IgD-negative memory B cell (primary cell): Measurements from ENCODE around the gene GABRR3. TPM values are rescaled to one million over a fixed set of nuclear protein-coding genes. Genes with fewer than 3 reads are reported as not detected.
A peak's percentile ranks its signal among the peaks of the same experiment; 100 is the strongest.
"Not testable (repeated sequence)": the region's sequence is repeated elsewhere in the genome, so short reads cannot be mapped to it uniquely, and the experiment has no call there.

Experiments
- H3K27ac Mint-ChIP-seq, 3 donors: one replicate each; pipeline ENCODE4 v1.8.0; 2020 to 2022; ENCODE audit warnings: mild to moderate bottlenecking in 3 of 3, mixed read lengths in 3 of 3, moderate library complexity in 1 of 3
- H3K27me3 Mint-ChIP-seq: one replicate; pipeline ENCODE4 v1.8.0; 2021; ENCODE audit warnings: mixed read lengths
- H3K36me3 Mint-ChIP-seq: one replicate; pipeline ENCODE4 v1.8.0; 2020; ENCODE audit warnings: mild to moderate bottlenecking, mixed read lengths
- H3K4me1 Mint-ChIP-seq, 3 donors: one replicate each; pipeline ENCODE4 v1.8.0; 2020 to 2022; ENCODE audit warnings: mixed read lengths in 3 of 3, mild to moderate bottlenecking in 1 of 3
- H3K4me3 Mint-ChIP-seq, 4 donors: one replicate each; pipeline ENCODE4 v1.8.0; 2020 to 2022; ENCODE audit warnings: mild to moderate bottlenecking in 4 of 4, mixed read lengths in 4 of 4, moderate library complexity in 3 of 4
- H3K9me3 Mint-ChIP-seq, 3 donors: one replicate each; pipeline ENCODE4 v1.8.0; 2020 to 2021; ENCODE audit warnings: mixed read lengths in 3 of 3, mild to moderate bottlenecking in 1 of 3
- polyA plus RNA-seq: library from polyadenylated mRNA; unstranded; fragments of 300-500 nt; fragmentation: Illumina TruSeq; gene quantifications from one replicate; pipeline ENCODE4 v1.2.3, GENCODE V29; 2021

Gene GABRR3
- polyA plus RNA-seq, 1 donor from 2014 or later: not detected

DNA sequence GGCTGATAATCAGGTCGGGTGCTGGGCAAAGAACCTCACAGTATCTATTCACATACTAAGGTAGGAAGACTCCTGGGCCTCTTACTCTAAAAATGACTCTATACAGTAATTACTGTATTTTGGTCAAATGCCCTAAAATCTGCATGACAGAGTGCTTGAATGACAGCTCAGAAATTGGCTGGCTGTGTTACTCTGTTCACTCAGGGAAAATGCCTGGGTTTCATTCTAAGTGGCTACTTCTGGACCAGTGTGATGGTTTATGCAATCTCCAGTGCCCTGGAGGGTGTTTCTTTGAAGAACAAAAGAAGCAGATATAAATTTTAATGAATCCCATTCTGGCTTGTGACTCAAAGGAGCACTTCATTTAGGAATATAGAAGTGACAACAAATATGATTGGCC is 2.2 kb downstream of the GABRR3 start:
- peaks cover 9% of the 10 kb centered on the region for H3K27me3 Mint-ChIP-seq
- H3K4me3 Mint-ChIP-seq: no peak overlapping the region
- no peaks in the 10 kb centered on the region for H3K9me3 Mint-ChIP-seq
- H3K4me1 Mint-ChIP-seq: no peaks in the 10 kb centered on the region
- H3K36me3 Mint-ChIP-seq: no peaks in the 10 kb centered on the region
- H3K27ac Mint-ChIP-seq: no peak overlapping the region

DNA sequence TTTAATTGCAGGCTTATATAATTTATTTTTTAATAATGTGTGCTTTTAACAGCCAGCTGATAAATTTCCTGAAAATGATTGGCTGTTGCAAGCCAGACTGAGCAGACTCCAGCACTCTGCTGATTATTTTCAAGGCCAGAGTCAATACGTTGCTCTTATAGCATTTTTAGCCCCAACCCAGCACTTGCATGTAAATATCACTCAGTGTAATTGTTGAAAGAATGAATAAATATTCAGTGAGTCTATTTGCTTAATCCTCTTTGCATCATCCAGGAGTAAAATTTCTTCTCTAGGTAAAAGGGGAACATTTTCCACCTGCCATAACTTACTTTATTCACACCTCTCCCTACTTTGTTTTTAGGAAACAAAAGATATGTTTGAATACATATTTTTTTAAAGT is 2.9 kb downstream of the GABRR3 start:
- H3K36me3 Mint-ChIP-seq: no peaks in the 10 kb centered on the region
- no peaks in the 10 kb centered on the region for H3K4me1 Mint-ChIP-seq
- H3K27ac Mint-ChIP-seq: no peak overlapping the region

DNA sequence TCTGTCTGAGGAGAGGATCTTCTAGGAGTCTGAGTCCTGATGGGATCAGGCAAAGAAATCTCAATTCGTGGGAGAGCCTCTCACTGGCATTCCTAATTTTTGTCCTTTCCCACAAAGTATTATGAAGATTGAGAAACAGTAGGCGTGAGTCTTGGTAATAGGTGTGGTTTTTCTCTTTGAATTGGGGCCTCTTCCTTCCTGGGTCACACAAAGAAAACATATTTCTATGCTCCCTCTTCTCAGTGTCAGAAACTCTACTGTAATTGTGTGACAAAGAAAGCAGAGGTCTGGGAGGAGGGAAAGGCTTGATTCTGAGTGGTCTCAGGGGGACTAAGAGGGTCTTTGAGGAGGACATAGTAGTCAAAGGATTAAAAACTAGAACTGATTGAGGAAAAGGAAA is 6.0 kb downstream of the GABRR3 start:
- H3K9me3 Mint-ChIP-seq: no peaks in the 10 kb centered on the region
- peaks cover 7% of the 10 kb centered on the region for H3K27me3 Mint-ChIP-seq
- H3K4me3 Mint-ChIP-seq: no peak overlapping the region
- H3K4me1 Mint-ChIP-seq: no peaks in the 10 kb centered on the region
- H3K36me3 Mint-ChIP-seq: no peaks in the 10 kb centered on the region
- H3K27ac Mint-ChIP-seq: peak overlapping the region in 1 of 3 donors; percentile 53

More for the DNA sequence above, 2.9 kb downstream of the GABRR3 start:
- H3K4me3 Mint-ChIP-seq: no peak overlapping the region
- peaks cover 7% of the 10 kb centered on the region for H3K27me3 Mint-ChIP-seq
- no peaks in the 10 kb centered on the region for H3K9me3 Mint-ChIP-seq

DNA sequence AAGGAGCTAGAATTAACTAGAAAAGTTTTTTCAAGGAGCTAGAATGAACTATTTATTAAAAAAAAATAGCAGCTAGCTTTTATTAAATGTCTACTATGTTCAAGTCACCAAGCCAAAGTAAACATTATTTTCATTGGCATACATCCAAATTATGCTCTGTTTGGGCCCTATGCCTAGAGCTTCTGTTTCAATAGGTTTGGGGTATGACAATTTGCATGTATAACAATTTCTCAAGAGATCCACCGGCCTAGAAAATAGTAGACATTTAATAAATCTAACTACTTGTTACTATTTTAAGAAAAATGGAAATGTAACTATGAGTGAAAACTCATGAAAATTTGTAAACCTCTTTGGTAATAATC is 8.0 kb downstream of the GABRR3 start:
- Mint-ChIP-seq H3K27me3 (peaks cover 12% of the 10 kb centered on the region), H3K4me1 (peaks cover 0 to 5% (median 2%) of the 10 kb centered on the region in 3 donors), H3K4me3 (no peak overlapping the region), H3K9me3 (no peaks in the 10 kb centered on the region), H3K36me3 (no peaks in the 10 kb centered on the region), H3K27ac (no peak overlapping the region)

DNA sequence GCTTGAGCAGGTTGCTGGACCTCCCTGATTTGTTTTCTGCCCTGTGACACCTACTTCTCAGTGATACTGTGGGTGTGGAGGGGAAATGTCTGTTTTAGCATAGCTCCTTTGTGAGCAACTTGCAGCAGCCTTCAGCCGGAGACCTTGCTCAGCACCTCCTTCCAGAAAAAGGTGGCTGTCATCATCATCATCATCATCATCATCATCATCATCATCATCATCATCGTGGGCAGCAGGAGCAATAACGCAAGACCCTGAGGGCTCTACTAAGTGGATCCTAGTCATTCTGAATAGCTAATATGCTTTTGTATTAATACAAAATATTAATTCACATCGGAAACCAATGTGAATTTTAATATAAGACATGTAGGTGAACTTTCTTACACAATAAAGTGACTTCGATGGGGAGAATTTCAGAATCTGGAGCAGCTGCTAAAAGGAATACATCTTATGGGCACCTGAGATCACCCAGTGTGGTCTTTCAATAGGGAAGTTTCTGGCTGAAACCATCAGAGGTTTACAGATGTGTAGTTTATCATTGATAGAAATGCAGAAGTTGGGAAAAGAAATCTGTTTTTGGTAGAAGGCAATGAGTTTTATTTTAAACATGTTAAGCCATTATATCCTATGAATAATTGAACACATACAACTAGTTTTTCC is 8.6 kb downstream of the GABRR3 start:
- Mint-ChIP-seq H3K4me1 (peaks cover 0 to 5% (median 2%) of the 10 kb centered on the region in 3 donors), H3K36me3 (no peaks in the 10 kb centered on the region), H3K4me3 (no peak overlapping the region), H3K27ac (no peak overlapping the region), H3K9me3 (no peaks in the 10 kb centered on the region), H3K27me3 (peaks cover 12% of the 10 kb centered on the region)

DNA sequence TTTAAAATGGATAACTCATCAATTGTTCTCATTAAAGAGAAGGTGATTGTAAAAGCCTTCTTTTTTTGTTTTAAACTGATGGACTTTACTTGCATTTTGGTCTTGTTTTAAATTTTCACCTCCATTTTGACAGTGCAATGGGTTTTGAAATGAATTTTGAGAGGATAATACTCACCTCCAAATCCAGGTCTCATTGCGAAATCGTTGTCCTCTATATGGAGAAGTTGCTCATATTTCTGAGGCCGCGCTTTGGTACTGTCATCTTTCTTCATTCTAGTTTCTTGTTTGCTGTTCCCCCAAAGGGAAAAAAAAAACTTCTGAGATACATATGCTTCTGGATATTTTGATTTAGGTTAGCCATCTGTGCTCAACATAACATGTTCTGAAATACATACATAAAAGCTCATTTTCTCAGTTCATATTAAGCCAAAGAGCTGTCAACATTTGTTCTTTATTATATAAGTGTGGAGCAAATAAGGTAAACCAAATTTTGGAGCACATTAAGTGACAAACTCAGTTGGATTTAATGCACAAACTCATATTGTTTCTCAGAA is 9.6 kb downstream of the GABRR3 start:
- no peak overlapping the region for H3K4me3 Mint-ChIP-seq
- H3K9me3 Mint-ChIP-seq: no peaks in the 10 kb centered on the region
- no peaks in the 10 kb centered on the region for H3K36me3 Mint-ChIP-seq
- H3K4me1 Mint-ChIP-seq: peaks cover 0 to 5% (median 2%) of the 10 kb centered on the region in 3 donors
- H3K27ac Mint-ChIP-seq: no peak overlapping the region
- H3K27me3 Mint-ChIP-seq: peaks cover 7% of the 10 kb centered on the region

DNA sequence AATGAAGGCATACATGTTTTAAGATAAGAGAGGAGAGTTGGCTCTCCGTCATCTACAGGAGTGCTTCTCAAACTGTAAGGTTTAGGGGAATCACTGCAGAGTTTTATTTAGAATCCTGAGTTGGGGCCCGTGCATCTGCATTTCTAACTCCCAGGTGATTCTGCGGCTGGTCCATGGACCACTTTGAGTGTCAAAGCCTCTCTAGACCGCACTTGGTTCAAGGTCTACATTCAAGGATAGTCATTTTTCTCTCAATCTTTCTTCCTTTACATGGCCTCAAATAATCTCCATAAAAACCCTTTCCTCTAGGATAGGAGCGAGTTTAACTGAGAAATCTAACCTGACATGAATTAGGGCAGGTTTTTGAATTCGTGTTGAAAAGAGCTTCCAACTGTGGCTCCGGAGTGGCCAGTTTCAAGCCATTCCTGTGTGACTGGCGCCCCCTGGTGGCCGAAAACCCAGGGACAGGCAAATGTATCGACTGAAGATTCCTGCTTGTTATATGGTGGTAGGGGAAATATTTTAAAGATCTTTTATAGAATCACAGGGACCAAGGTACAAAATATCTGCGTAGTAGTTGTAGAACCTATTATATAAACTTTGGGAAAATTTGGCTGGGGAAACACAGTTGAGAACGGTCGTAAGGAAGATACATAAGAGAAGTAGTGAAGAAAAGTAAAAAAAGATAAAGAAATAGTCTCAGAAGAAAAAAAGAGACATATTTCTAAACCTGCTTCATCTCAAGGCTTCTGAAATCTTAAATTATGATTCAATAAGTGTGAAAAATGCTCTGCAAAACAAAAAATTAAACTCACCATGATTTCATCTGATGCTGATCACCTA is 11.9 kb downstream of the GABRR3 start:
- Mint-ChIP-seq H3K27ac (no peak overlapping the region), H3K9me3 (no peaks in the 10 kb centered on the region)

DNA sequence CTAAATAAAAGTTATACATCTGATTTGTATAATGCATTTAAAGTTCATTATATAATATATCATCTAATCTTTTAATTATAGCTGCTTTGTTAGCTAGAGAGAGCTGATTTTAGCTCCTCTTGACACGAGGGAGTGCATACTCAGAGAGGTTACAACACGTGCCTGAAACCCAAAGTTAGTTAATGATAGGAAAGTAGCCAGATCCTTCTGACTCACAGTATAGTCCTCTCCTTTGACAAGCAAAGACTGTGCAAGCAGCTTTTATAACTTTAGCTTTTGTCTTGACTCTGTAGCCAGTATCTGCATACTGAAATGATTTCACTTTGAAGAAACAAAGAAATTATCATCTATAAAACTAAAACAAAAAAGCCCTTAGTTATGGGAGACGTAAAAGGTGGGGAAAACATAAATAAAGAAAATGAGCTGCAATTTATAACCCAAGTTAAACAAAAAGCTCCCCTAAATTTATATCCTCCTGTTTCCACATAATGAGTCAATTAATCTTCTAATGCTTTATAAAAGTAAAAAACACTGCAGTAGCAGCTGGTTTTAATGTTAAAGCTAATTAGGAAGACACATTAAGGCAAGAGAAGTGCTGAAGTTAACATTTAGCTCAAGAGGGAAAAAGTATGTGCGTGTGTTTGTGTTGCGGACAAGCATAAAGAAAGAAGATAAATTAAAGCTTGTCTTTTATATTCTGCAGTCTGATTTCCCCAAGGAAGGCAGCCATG is 13.1 kb downstream of the GABRR3 start:
- H3K36me3 Mint-ChIP-seq: no peaks in the 10 kb centered on the region
- peaks cover 0 to 5% (median 2%) of the 10 kb centered on the region in 3 donors for H3K4me1 Mint-ChIP-seq
- no peaks in the 10 kb centered on the region for H3K9me3 Mint-ChIP-seq
- no peak overlapping the region for H3K4me3 Mint-ChIP-seq
- H3K27me3 Mint-ChIP-seq: peaks cover 6% of the 10 kb centered on the region
- no peak overlapping the region for H3K27ac Mint-ChIP-seq

More for the DNA sequence above, 11.9 kb downstream of the GABRR3 start:
- H3K4me1 Mint-ChIP-seq: peaks cover 0 to 5% (median 2%) of the 10 kb centered on the region in 3 donors
- peaks cover 6% of the 10 kb centered on the region for H3K27me3 Mint-ChIP-seq
- H3K36me3 Mint-ChIP-seq: no peaks in the 10 kb centered on the region
- H3K4me3 Mint-ChIP-seq: no peak overlapping the region

DNA sequence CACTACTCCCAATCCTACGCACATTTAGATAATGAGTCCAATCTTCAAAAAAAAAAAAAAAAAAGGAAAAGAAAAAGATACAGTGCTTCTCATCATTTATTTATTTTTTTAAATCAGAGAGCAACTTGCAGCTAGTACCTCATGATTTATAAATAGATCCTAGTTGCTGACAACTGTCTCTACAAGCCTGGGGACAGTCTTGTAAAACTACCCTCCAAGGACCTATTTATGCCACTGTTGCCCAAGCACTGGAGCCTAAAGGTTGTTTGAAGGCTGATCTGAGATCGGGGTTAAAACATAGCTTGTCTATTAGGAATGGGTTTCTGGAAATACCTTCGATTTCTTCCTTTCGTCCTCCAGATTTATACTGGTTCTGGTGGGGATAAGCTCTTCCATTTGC is 14.7 kb downstream of the GABRR3 start:
- H3K4me1 Mint-ChIP-seq: peaks cover 2 to 5% (median 4%) of the 10 kb centered on the region in 3 donors
- H3K36me3 Mint-ChIP-seq: no peaks in the 10 kb centered on the region
- no peak overlapping the region for H3K4me3 Mint-ChIP-seq
- peaks cover 7% of the 10 kb centered on the region for H3K27me3 Mint-ChIP-seq
- no peaks in the 10 kb centered on the region for H3K9me3 Mint-ChIP-seq
- no peak overlapping the region for H3K27ac Mint-ChIP-seq

DNA sequence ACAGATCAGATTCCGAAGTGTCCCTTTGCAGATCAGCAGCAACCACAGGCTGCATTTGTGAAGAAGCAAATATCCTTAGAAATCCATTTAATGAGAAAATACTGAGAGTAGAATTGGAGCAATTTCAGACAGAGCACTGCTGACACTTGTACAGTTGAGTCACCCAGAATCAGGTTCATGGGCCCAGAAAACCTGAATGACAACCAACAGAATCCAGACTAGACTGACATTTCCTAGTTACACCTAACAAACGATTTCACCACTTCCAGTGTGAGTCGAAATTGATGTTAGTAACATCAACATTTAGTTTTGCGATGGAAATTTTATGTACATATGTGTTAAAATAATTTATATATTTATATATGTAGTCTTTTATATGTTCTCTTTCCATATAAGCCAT is 16.8 kb downstream of the GABRR3 start:
- H3K4me1 Mint-ChIP-seq: peaks cover 2 to 4% (median 3%) of the 10 kb centered on the region in 3 donors

DNA sequence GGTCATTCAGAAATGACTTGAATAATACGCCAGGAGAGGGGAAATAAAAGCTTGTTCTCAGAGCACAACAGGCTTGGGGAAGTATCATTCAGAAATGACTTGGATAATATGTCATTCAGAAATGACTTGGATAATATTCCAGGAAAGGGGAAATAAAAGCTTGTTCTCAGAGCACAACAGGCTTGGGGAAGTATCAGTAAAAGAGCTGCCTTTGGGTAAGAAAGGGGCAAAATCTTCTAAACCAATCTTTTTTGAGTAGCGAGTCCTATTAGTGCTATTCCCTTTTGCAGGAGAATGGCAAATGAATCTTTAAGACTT is 20.9 kb downstream of the GABRR3 start:
- H3K27me3 Mint-ChIP-seq: peaks cover 6% of the 10 kb centered on the region
- no peaks in the 10 kb centered on the region for H3K9me3 Mint-ChIP-seq
- no peak overlapping the region for H3K4me3 Mint-ChIP-seq
- H3K4me1 Mint-ChIP-seq: peaks cover 0 to 4% (median 0%) of the 10 kb centered on the region in 3 donors
- no peaks in the 10 kb centered on the region for H3K36me3 Mint-ChIP-seq
- no peak overlapping the region for H3K27ac Mint-ChIP-seq

More for the DNA sequence above, 16.8 kb downstream of the GABRR3 start:
- H3K9me3 Mint-ChIP-seq: no peaks in the 10 kb centered on the region
- H3K27ac Mint-ChIP-seq: no peak overlapping the region
- peaks cover 6% of the 10 kb centered on the region for H3K27me3 Mint-ChIP-seq
- H3K4me3 Mint-ChIP-seq: no peak overlapping the region
- H3K36me3 Mint-ChIP-seq: no peaks in the 10 kb centered on the region

DNA sequence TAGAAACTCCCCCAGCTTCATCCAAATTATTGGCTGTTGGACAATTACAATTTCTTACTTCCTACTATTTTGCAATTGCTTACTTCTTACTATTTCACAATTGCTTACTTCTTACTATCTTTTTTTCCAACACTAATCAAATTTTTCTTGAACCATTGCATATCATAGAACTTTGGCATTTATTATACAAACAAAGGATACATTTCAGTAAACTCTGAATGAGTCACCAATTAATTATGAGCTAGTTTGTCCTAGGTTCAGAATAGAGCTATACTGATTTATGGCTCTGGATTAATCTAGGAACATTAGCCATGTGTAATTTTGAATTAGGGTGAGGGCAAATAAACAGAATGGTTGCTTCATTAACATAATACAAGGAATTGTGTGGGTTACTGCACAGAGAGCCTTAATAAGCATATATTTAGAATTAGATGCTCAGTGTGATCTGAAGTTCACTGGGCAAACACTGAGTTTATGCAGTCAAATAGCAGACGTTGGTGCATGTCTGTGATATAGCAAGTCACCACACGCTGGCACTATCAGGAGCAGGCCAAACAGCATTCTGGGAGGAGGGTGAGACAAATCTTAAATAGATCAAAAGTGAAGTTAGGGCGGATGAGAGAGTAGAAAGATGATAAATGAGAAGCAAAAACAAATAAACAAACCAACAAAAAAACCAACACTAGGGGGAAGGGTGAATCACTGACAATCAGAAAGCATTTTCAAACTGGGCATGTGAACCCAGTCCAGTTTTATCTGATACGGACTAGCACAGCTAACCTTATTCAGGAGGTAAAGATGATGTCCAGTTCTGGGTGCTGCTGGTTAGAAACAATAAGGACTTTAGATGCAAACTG is 21.5 kb downstream of the GABRR3 start:
- peaks cover 6% of the 10 kb centered on the region for H3K27me3 Mint-ChIP-seq
- H3K27ac Mint-ChIP-seq: peak overlapping the region in 1 of 3 donors; percentile 21
- H3K4me1 Mint-ChIP-seq: peaks cover 0 to 4% (median 0%) of the 10 kb centered on the region in 3 donors

DNA sequence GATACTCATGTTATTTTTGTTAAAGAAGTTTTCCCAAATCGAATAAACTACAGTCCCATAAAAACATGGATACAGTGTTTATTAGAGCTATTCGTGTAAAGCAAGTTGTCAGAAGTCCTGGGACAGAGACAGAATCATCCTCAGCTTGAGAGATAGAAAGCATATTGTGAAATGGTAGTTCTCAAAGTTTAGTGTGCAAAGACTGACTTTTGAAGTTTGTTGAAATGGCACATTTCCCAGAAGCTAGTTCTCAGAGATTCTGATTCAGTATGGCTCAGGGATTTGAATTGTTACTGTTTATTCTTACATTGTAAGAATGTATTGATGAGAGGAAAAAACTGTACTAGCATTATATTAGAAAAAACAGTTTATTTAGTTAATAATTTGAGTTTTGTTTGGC is 22.1 kb downstream of the GABRR3 start:
- no peaks in the 10 kb centered on the region for H3K9me3 Mint-ChIP-seq
- H3K27me3 Mint-ChIP-seq: peaks cover 6% of the 10 kb centered on the region

More for the DNA sequence above, 21.5 kb downstream of the GABRR3 start:
- H3K36me3 Mint-ChIP-seq: no peaks in the 10 kb centered on the region
- H3K9me3 Mint-ChIP-seq: no peaks in the 10 kb centered on the region
- no peak overlapping the region for H3K4me3 Mint-ChIP-seq

DNA sequence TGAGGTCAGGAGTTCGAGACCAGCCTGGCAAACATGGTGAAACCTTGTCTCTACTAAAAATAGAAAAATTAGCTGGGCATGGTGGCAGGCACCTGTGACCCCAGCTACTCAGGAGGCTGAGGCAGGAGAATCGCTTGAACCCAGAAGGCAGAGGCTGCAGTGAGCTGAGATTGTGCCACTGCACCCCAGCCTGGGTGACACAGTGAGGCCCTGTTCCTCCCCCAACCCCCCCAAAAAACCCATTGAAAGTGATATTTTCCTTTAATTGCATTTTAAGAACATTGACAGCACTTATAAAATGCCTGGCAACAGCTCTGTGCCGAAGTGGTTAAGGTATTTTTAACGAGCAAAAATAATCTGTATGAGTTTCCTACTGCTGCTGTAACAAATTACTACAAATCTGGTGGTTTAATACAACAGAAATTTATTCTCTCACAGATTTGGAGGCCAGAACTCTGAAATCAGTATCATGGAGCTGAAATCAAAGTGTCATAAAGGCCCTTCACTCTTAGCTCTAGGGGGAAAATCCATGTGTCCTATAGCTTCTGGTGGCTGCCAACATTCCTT is 24.1 kb downstream of the GABRR3 start:
- H3K4me3 Mint-ChIP-seq, H3K36me3 Mint-ChIP-seq, H3K4me1 Mint-ChIP-seq, H3K27ac Mint-ChIP-seq, H3K9me3 Mint-ChIP-seq: not testable (repeated sequence)
- H3K27me3 Mint-ChIP-seq: peaks cover 11% of the 10 kb centered on the region

More for the DNA sequence above, 22.1 kb downstream of the GABRR3 start:
- H3K36me3 Mint-ChIP-seq: no peaks in the 10 kb centered on the region
- no peak overlapping the region for H3K27ac Mint-ChIP-seq
- H3K4me3 Mint-ChIP-seq: no peak overlapping the region
- H3K4me1 Mint-ChIP-seq: peaks cover 0 to 4% (median 0%) of the 10 kb centered on the region in 3 donors
